ENCODE data around the gene SF3A1. TPM values are rescaled to one million over a fixed set of nuclear protein-coding genes. Genes with fewer than 3 reads are reported as not detected.

The SF3A1 gene
- total and polyA plus RNA-seq, 2 of the 8 experiments (the other 6 are each of a cell fraction or from before 2014, with no cell fraction given): 27.8 to 285 TPM

GRCh38 chr22:30356449-30357235 is at the start of gene SF3A1, which contains the start of gene CCDC157 (continued):
- TF ChIP-seq TAF7 (optimal IDR thresholded peaks at IDR 0.05; ENCODE audit: borderline replicate concordance, low read depth, low read length): peak; percentile 79
- TF ChIP-seq MAFK (IDR thresholded peaks at IDR 0.05; ENCODE audit: low read depth, low read length): no peak
- TF ChIP-seq NANOG (IDR thresholded peaks at IDR 0.05; ENCODE audit: insufficient read depth, low read depth, low read length, poor library complexity, severe bottlenecking): no peak
- TF ChIP-seq SP2 (IDR thresholded peaks at IDR 0.05; ENCODE audit: low read length): no peak
- TF ChIP-seq PHF8 (conservative IDR thresholded peaks at IDR 0.05; ENCODE audit: low read depth, low read length): peak; percentile 100
- TF ChIP-seq USF2 (IDR thresholded peaks at IDR 0.05; ENCODE audit: low read length): no peak
- TF ChIP-seq CBX8 (IDR thresholded peaks at IDR 0.05; ENCODE audit: borderline replicate concordance, low read depth, low read length): no peak
- TF ChIP-seq SIX5 (IDR thresholded peaks at IDR 0.05; ENCODE audit: low read depth, low read length): peak; percentile 21; the same call in 1 of the 2 replicates
- TF ChIP-seq NRF1 (IDR thresholded peaks at IDR 0.05; ENCODE audit: low read depth, low read length): no peak
